SK-N-SH (cell line): ENCODE measurements around the gene KLHL25. TPM values are rescaled to one million over a fixed set of nuclear protein-coding genes. Genes with fewer than 3 reads are reported as not detected.

Source experiments
- CTCF ChIA-PET: fragments of 300-600, 350-600 bp; formaldehyde crosslinking; extraction: SDS; loops from one replicate; lab custom pipeline; 2021; lab: Yijun Ruan, JAX
- POLR2A ChIA-PET: fragments of 350-600 bp; sonication (Branson Sonifier 250); formaldehyde crosslinking; extraction: SDS; loops from one replicate; lab custom pipeline; 2020; ENCODE audit warnings: antibody characterized with exemption, inconsistent platforms; lab: Yijun Ruan, JAX
- DNase-seq: peaks from one replicate; pipeline ENCODE4 v3.0.0; 2012
- H2AFZ ChIP-seq: fragments of 200-600 bp; sonication (generic); 2 replicates; pipeline ENCODE4 v1.8.1; 2016; ENCODE audit warnings: antibody characterized with exemption, mild to moderate bottlenecking, low read depth
- H3F3A ChIP-seq: fragments of 200-600 bp; sonication (generic); replicated peaks from 2 replicates; pipeline ENCODE3; 2016; ENCODE audit warnings: antibody characterized with exemption, mild to moderate bottlenecking; ENCODE audit not compliant: insufficient read depth
- H3K27ac ChIP-seq, 2 experiments: fragments of 200-500 bp in 1 of 2; fragments of 200-600 bp in 1 of 2; sonication (Bioruptor generic) in 1 of 2; sonication (generic), shearing (Covaris generic) in 1 of 2; 2 replicates each; pipeline versions ENCODE4 v1.5.1 to v1.6.1; 2014 to 2016; ENCODE audit warnings: low read depth in 2 of 2, inconsistent platforms in 1 of 2, low read length in 1 of 2, mild to moderate bottlenecking in 1 of 2, mixed read lengths in 1 of 2
- H3K27me3 ChIP-seq: fragments of 200-600 bp; sonication (generic), shearing (Covaris generic); 2 replicates; pipeline ENCODE4 v1.6.1; 2016; ENCODE audit warnings: mixed run types; ENCODE audit not compliant: insufficient read depth
- H3K36me3 ChIP-seq, 2 experiments: fragments of 200-500 bp in 1 of 2; fragments of 200-600 bp in 1 of 2; sonication (Bioruptor generic) in 1 of 2; sonication (generic) in 1 of 2; replicated peaks in 1 of 2; 2 replicates each; pipeline versions ENCODE3 to v1.5.1; 2014 to 2016; ENCODE audit warnings: low read length in 1 of 2, mild to moderate bottlenecking in 1 of 2; ENCODE audit not compliant: insufficient read depth in 2 of 2, control insufficient read depth in 1 of 2
- H3K4me1 ChIP-seq, 2 experiments: fragments of 200-500 bp in 1 of 2; fragments of 200-600 bp in 1 of 2; sonication (Bioruptor generic) in 1 of 2; sonication (generic), shearing (Covaris generic) in 1 of 2; 2 replicates each; pipeline versions ENCODE4 v1.5.1 to v1.6.1; 2014 to 2016; ENCODE audit warnings: low read depth in 1 of 2, low read length in 1 of 2, mixed run types in 1 of 2; ENCODE audit not compliant: insufficient read depth in 2 of 2, control insufficient read depth in 1 of 2
- H3K4me2 ChIP-seq: fragments of 200-600 bp; sonication (generic), shearing (Covaris generic); 2 replicates; pipeline ENCODE4 v1.6.1; 2017; ENCODE audit warnings: mixed run types
- H3K4me3 ChIP-seq, 2 experiments: fragments of 200-500 bp in 1 of 2; fragments of 200-600 bp in 1 of 2; sonication (Bioruptor generic) in 1 of 2; sonication (generic), shearing (Covaris generic) in 1 of 2; 2 replicates each; pipeline versions ENCODE4 v1.5.1 to v1.8.1; 2014 to 2016; ENCODE audit warnings: low read depth in 2 of 2, inconsistent platforms in 1 of 2, low read length in 1 of 2, mild to moderate bottlenecking in 1 of 2, mixed read lengths in 1 of 2, moderate library complexity in 1 of 2
- H3K79me2 ChIP-seq: fragments of 200-600 bp; sonication (generic); 2 replicates; pipeline ENCODE4 v1.8.1; 2017; ENCODE audit warnings: mild to moderate bottlenecking; ENCODE audit not compliant: insufficient read depth
- H3K9ac ChIP-seq: fragments of 200-600 bp; sonication (generic); 2 replicates; pipeline ENCODE4 v1.6.1; 2017; ENCODE audit warnings: mixed run types
- H3K9me2 ChIP-seq: fragments of 200-600 bp; sonication (generic); 2 replicates; pipeline ENCODE4 v1.6.1; 2017; ENCODE audit warnings: mixed run types
- H3K9me3 ChIP-seq: fragments of 200-600 bp; sonication (generic); 2 replicates; pipeline ENCODE4 v1.6.1; 2017; ENCODE audit warnings: mixed run types, mild to moderate bottlenecking, moderate library complexity
- H4K20me1 ChIP-seq: fragments of 200-600 bp; sonication (generic); 2 replicates; pipeline ENCODE4 v1.6.1; 2017; ENCODE audit warnings: mild to moderate bottlenecking, mixed run types; ENCODE audit not compliant: insufficient read depth
- ELF1 ChIP-seq: IDR thresholded peaks from 2 replicates; pipeline ENCODE4 v1.4.0; 2012
- EP300 ChIP-seq, 2 experiments: IDR thresholded peaks; 2 replicates each; pipeline versions ENCODE4 v1.4.0 to v1.6.1; 2012; ENCODE audit warnings: borderline replicate concordance in 1 of 2, low read depth in 1 of 2, low read length in 1 of 2
- EZH2phosphoT487 ChIP-seq: fragments of 200-600 bp; sonication (generic); IDR thresholded peaks from 2 replicates; pipeline ENCODE4 v1.6.1; 2017; ENCODE audit warnings: low read depth, mixed run types, mild to moderate bottlenecking, antibody characterized with exemption, moderate library complexity, borderline replicate concordance
- FOSL2 ChIP-seq: IDR thresholded peaks from 2 replicates; pipeline ENCODE4 v1.4.0; 2012; ENCODE audit warnings: low read depth, mild to moderate bottlenecking, moderate library complexity, borderline replicate concordance
- GABPA ChIP-seq: IDR thresholded peaks from 2 replicates; pipeline ENCODE4 v1.4.0; 2012; ENCODE audit warnings: low read depth, mild to moderate bottlenecking
- MEF2A ChIP-seq: IDR thresholded peaks from 2 replicates; pipeline ENCODE4 v1.4.0; 2012; ENCODE audit warnings: low read depth, borderline replicate concordance
- NFIC ChIP-seq: IDR thresholded peaks from 2 replicates; pipeline ENCODE4 v1.4.0; 2012; ENCODE audit warnings: borderline replicate concordance
- POLR2AphosphoS5 ChIP-seq: IDR thresholded peaks from 2 replicates; pipeline ENCODE4 v1.6.1; 2012; ENCODE audit warnings: low read depth, low read length
- RAD21 ChIP-seq: IDR thresholded peaks from 2 replicates; pipeline ENCODE4 v1.6.1; 2012; ENCODE audit warnings: mild to moderate bottlenecking, low read length
- SMC3 ChIP-seq: IDR thresholded peaks from 2 replicates; pipeline ENCODE4 v1.6.1; 2012; ENCODE audit warnings: low read depth, low read length, improper control_type of control experiment
- TAF1 ChIP-seq: IDR thresholded peaks from 2 replicates; pipeline ENCODE4 v1.6.1; 2012; ENCODE audit warnings: low read depth, mild to moderate bottlenecking, low read length, moderate library complexity, borderline replicate concordance
- TEAD4 ChIP-seq: IDR thresholded peaks from 2 replicates; pipeline ENCODE4 v1.4.0; 2012; ENCODE audit warnings: mild to moderate bottlenecking, borderline replicate concordance; ENCODE audit not compliant: insufficient read depth
- YY1 ChIP-seq: IDR thresholded peaks from 2 replicates; pipeline ENCODE4 v1.4.0; 2012; ENCODE audit warnings: low read depth, mild to moderate bottlenecking
- WGBS: methylation state at CpG from one replicate; pipeline ENCODE4 v1.1.6; 2017; ENCODE audit warnings: low lambda C conversion rate; 5-methylcytosine and 5-hydroxymethylcytosine counted together
- polyA plus RNA-seq, 3 experiments: library from polyadenylated mRNA; depleted of rRNA; stranded (reverse); fragments of >200 nt; gene quantifications; 2 replicates each; pipeline ENCODE4 v1.2.3, GENCODE V29; 2012
- TF ChIP-seq, protein P1 (sequence below): IDR thresholded peaks from 2 replicates; pipeline ENCODE4 v1.4.0; 2012; ENCODE audit warnings: low read depth, borderline replicate concordance
- TF ChIP-seq, protein P2 (sequence below): IDR thresholded peaks from 2 replicates; pipeline ENCODE4 v1.6.1; 2012; ENCODE audit warnings: mild to moderate bottlenecking, low read depth, low read length, moderate library complexity

Gene KLHL25
- polyA plus RNA-seq, 1 of the 3 experiments (the other 2 are of a cell fraction) = 4.5 TPM

DNA sequence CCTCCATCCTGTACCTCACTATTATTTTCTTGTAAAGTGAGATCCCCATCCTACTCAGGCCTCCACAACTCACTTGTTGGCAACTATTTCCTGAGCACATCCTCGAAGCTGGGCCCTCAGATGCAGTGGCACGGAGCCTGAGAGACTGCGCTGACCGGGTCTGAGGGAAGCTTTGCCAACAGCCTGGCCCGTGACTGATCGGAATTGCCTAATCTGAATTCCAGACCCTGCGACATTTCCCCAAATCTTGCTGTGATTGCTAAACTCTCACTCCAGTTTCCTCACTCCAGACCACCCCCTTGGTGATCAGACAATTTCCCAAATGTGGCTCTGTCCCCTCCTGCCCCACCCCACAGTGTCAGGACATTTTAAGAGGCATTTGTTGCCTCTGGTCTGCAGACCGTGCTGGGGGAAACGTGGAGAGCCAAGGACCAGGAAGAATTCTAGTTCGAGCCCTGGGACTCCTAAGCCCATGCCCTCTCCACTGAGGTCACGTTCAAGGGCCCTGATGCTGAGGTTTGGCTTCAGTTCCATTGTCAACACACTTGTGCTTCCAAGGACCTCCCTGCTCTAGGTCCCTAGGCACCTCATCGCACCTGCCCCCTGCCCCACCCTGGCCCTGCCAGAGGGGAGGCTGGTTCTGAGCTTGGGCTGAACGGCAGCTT, 22.8 kb downstream of the KLHL25 start:
- peaks cover 3% of the 10 kb centered on the region for H4K20me1 ChIP-seq
- ChIA-PET CTCF (interaction anchor here (1.5 kb wide), 1 partner anchor 42 kb away, joined by 3 read pairs; no protein-coding TSS in a partner anchor), POLR2A (no interaction called here)
- no peak overlapping the region for H3K9ac ChIP-seq
- WGBS = 83% methylated on average over 9 of the region's 13 CpGs
- H3K4me3 ChIP-seq = no peak overlapping the region
- H3K9me3 ChIP-seq = no peaks in the 10 kb centered on the region
- no peaks in the 10 kb centered on the region for H3K36me3 ChIP-seq
- no peak for DNase-seq
- H3K27ac ChIP-seq = no peak overlapping the region
- H3K4me1 ChIP-seq = peaks cover 5 to 7% of the 10 kb centered on the region in 2 experiments; a peak in 2 of 4 replicates
- H3K9me2 ChIP-seq = no peaks in the 10 kb centered on the region
- peaks cover 29% of the 10 kb centered on the region; the same call in 1 of the 2 replicates for H3K79me2 ChIP-seq
- no peak overlapping the region for H2AFZ ChIP-seq
- TF ChIP-seq POLR2AphosphoS5 (no peak), FOSL2 (no peak), SMC3 (no peak), NFIC (no peak), ELF1 (no peak), EZH2phosphoT487 (no peak), GABPA (no peak), TEAD4 (no peak), RAD21 (no peak), MEF2A (no peak), YY1 (no peak), TAF1 (no peak), EP300 (IDR thresholded peaks at IDR 0.05; ENCODE audit: borderline replicate concordance in 1 of 2, low read depth in 1 of 2, low read length in 1 of 2) (no peak)
- TF ChIP-seq, protein P1, sequence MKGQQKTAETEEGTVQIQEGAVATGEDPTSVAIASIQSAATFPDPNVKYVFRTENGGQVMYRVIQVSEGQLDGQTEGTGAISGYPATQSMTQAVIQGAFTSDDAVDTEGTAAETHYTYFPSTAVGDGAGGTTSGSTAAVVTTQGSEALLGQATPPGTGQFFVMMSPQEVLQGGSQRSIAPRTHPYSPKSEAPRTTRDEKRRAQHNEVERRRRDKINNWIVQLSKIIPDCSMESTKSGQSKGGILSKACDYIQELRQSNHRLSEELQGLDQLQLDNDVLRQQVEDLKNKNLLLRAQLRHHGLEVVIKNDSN = no peak
- TF ChIP-seq, protein P2, sequence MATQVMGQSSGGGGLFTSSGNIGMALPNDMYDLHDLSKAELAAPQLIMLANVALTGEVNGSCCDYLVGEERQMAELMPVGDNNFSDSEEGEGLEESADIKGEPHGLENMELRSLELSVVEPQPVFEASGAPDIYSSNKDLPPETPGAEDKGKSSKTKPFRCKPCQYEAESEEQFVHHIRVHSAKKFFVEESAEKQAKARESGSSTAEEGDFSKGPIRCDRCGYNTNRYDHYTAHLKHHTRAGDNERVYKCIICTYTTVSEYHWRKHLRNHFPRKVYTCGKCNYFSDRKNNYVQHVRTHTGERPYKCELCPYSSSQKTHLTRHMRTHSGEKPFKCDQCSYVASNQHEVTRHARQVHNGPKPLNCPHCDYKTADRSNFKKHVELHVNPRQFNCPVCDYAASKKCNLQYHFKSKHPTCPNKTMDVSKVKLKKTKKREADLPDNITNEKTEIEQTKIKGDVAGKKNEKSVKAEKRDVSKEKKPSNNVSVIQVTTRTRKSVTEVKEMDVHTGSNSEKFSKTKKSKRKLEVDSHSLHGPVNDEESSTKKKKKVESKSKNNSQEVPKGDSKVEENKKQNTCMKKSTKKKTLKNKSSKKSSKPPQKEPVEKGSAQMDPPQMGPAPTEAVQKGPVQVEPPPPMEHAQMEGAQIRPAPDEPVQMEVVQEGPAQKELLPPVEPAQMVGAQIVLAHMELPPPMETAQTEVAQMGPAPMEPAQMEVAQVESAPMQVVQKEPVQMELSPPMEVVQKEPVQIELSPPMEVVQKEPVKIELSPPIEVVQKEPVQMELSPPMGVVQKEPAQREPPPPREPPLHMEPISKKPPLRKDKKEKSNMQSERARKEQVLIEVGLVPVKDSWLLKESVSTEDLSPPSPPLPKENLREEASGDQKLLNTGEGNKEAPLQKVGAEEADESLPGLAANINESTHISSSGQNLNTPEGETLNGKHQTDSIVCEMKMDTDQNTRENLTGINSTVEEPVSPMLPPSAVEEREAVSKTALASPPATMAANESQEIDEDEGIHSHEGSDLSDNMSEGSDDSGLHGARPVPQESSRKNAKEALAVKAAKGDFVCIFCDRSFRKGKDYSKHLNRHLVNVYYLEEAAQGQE = no peak
- no peaks in the 10 kb centered on the region for H3K27me3 ChIP-seq
- H3F3A ChIP-seq = no peaks in the 10 kb centered on the region
- H3K4me2 ChIP-seq = no peak overlapping the region
